Measurements from ENCODE around the gene MCF2L.

GRCh38 chr13:113018676-113019465, 49.9 kb downstream of the MCF2L start:
- no peak for TF ChIP-seq CTCF (conservative IDR thresholded peaks at IDR 0.05; ENCODE audit: low read length)
- TF ChIP-seq EZH2phosphoT487 (IDR thresholded peaks at IDR 0.05; ENCODE audit: borderline replicate concordance, low read depth, low read length): no peak

Measured in OCI-LY7 (cell line).